PFSK-1 (cell line): Measurements from ENCODE around the gene CTNND2.

Source experiments
- FOXP2 ChIP-seq: optimal IDR thresholded peaks from 2 replicates; pipeline ENCODE3; 2011; ENCODE audit warnings: borderline replicate concordance, control low read depth, inconsistent platforms; ENCODE audit not compliant: insufficient read depth; ENCODE audit errors: extremely low read length, extremely low read depth
- POLR2AphosphoS5 ChIP-seq: IDR thresholded peaks from 2 replicates; pipeline ENCODE4 v1.6.1; 2012; ENCODE audit warnings: low read depth, mild to moderate bottlenecking, control low read depth, low read length, moderate library complexity
- REST ChIP-seq, 2 experiments: IDR thresholded peaks; 2 replicates each; pipeline versions ENCODE4 v1.6.1 to v1.8.0; 2011 to 2012; ENCODE audit warnings: low read depth in 2 of 2, low read length in 2 of 2, control low read depth in 1 of 2, inconsistent platforms in 1 of 2, mild to moderate bottlenecking in 1 of 2, moderate library complexity in 1 of 2; ENCODE audit not compliant: insufficient read depth in 1 of 2
- SIN3A ChIP-seq: IDR thresholded peaks from 2 replicates; pipeline ENCODE4 v1.6.1; 2012; ENCODE audit warnings: mild to moderate bottlenecking, low read length, moderate library complexity, borderline replicate concordance; ENCODE audit not compliant: insufficient read depth
- TAF1 ChIP-seq: IDR thresholded peaks from 2 replicates; pipeline ENCODE4 v1.6.1; 2012; ENCODE audit warnings: low read length, control low read depth, borderline replicate concordance; ENCODE audit not compliant: insufficient read depth

Gene CTNND2

GRCh38 chr5:11687498-11687897 is 216.7 kb downstream of the CTNND2 start:
- TF ChIP-seq SIN3A (no peak), TAF1 (no peak), REST (IDR thresholded peaks at IDR 0.05; ENCODE audit: insufficient read depth in 1 of 2, low read depth in 2 of 2, low read length in 2 of 2) (no peak), POLR2AphosphoS5 (no peak), FOXP2 (no peak)

GRCh38 chr5:11684607-11685006 is 219.6 kb downstream of the CTNND2 start:
- no peak for TF ChIP-seq REST (IDR thresholded peaks at IDR 0.05; ENCODE audit: insufficient read depth in 1 of 2, low read depth in 2 of 2, low read length in 2 of 2)
- TF ChIP-seq TAF1: no peak
- TF ChIP-seq SIN3A: no peak
- no peak for TF ChIP-seq POLR2AphosphoS5
- no peak for TF ChIP-seq FOXP2

GRCh38 chr5:11683666-11684065 is 220.6 kb downstream of the CTNND2 start:
- TF ChIP-seq TAF1 (no peak), SIN3A (no peak), FOXP2 (no peak), POLR2AphosphoS5 (no peak), REST (IDR thresholded peaks at IDR 0.05; ENCODE audit: insufficient read depth in 1 of 2, low read depth in 2 of 2, low read length in 2 of 2) (no peak)

GRCh38 chr5:11681796-11682195 is 222.4 kb downstream of the CTNND2 start:
- TF ChIP-seq POLR2AphosphoS5 (no peak), REST (IDR thresholded peaks at IDR 0.05; ENCODE audit: insufficient read depth in 1 of 2, low read depth in 2 of 2, low read length in 2 of 2) (no peak), FOXP2 (no peak), SIN3A (no peak), TAF1 (no peak)

- no peak for TF ChIP-seq FOXP2
- no peak for TF ChIP-seq POLR2AphosphoS5
- no peak for TF ChIP-seq TAF1
- TF ChIP-seq REST (IDR thresholded peaks at IDR 0.05; ENCODE audit: insufficient read depth in 1 of 2, low read depth in 2 of 2, low read length in 2 of 2): no peak
- no peak for TF ChIP-seq SIN3A
Observed at GRCh38 chr5:11679676-11680075, 224.6 kb downstream of the CTNND2 start.
